ENCODE data around the gene TMEM63A.
"Not testable (repeated sequence)": the region's sequence is repeated elsewhere in the genome, so short reads cannot be mapped to it uniquely, and the experiment has no call there.

Gene TMEM63A

DNA sequence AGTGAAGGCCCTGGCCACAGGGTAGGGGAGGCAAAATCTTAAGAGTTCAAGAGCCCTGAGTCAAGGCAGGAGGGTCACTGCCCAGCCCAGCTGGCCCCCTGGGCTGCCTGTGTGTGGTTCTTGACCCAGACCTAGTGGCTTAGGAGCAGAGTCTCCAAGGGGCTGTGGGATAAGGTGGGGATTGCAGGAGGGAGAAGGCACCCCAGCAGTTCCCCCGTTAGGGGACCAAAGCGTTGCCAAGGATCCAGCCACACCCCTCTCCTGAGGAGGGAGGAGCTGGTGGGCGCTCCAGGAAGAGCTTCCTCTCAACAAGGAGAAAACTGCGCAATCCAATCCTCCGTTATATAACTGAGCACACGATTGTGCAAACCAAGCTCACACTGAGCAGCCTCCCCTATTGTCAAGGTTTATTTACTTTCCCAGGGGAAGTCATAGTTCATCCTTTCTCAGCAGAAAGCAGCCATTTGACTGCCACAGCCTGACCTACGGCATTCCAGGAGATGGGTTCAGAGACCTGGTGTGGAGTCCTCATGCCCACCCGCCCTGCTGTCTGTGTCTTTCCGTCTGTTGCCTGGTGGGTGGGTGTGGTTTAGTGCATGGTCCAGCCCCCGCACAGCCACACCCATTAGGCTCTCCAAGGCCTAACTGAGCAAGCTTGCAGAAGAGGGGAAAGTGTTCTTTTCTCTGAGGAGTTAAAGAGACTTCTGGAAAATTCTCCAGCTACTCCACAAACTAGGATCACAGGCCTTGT is 68.8 kb downstream of the TMEM63A start:
- WGBS, result 76% methylated on average over 9 of the region's 10 CpGs
- Histone ChIP-seq H3K9ac (ENCODE audit: low read depth, low read length) (no peak overlapping the region), H3K36me3 (ENCODE audit: insufficient read depth, low read length) (no peaks in the 10 kb centered on the region), H3K27me3 (ENCODE audit: insufficient read depth, low read length) (peaks cover 6% of the 10 kb centered on the region; the same call in 1 of the 2 replicates), H3K4me1 (ENCODE audit: insufficient read depth, low read length) (peaks cover 37% of the 10 kb centered on the region), H3K9me3 (ENCODE audit: insufficient read depth, low read depth, low read length) (no peaks in the 10 kb centered on the region), H3K4me3 (ENCODE audit: low read length) (no peak overlapping the region), H3K27ac (ENCODE audit: low read depth, low read length) (no peak overlapping the region)

DNA sequence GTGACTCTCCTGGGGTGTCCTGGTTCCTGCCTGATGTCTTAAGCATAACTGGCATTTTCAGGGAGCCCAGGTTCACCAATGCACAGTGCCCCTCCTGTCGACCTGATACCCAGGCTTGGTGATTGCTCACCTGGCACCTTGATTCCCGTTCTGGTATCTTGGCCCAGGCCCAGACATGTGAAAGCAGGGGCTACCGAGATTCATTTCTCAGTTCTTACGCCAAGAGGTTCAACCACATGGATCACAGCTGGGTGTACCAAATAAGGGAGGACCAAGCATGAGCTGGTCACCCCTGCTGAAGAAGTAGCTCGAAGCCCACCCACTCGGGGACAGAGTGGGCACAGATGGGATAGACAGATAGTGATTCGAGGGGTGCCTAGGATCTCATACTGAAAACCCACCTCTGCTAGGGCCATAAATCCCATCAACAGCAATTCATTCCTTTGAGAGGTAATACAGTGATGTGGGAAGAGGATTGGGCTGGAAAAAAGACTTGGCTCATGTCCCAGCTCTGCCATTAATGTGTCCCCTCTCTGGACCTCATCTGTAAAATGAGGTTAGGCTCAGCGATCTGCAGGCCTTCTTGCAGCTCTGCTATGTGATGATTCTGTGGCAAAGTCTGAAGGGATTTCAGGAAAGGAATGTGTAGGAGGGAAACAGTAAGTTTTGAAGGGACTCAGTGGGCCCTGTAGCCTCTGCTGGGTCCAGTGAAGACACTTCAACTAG is 69.5 kb downstream of the TMEM63A start:
- no peak overlapping the region for H3K27ac ChIP-seq (ENCODE audit: low read depth, low read length)
- 96% methylated on average over 8 of the region's 8 CpGs for WGBS
- H3K4me1 ChIP-seq (ENCODE audit: insufficient read depth, low read length), result peaks cover 29% of the 10 kb centered on the region
- H3K4me3 ChIP-seq (ENCODE audit: low read length), result no peak overlapping the region
- no peaks in the 10 kb centered on the region for H3K36me3 ChIP-seq (ENCODE audit: insufficient read depth, low read length)
- no peaks in the 10 kb centered on the region for H3K9me3 ChIP-seq (ENCODE audit: insufficient read depth, low read depth, low read length)
- peaks cover 6% of the 10 kb centered on the region; the same call in 1 of the 2 replicates for H3K27me3 ChIP-seq (ENCODE audit: insufficient read depth, low read length)
- H3K9ac ChIP-seq (ENCODE audit: low read depth, low read length), result no peak overlapping the region

- no peaks in the 10 kb centered on the region for H3K9me3 ChIP-seq (ENCODE audit: insufficient read depth, low read depth, low read length)
- 61% methylated on average over 9 of the region's 10 CpGs for WGBS
- no peaks in the 10 kb centered on the region for H3K36me3 ChIP-seq (ENCODE audit: insufficient read depth, low read length)
- H3K4me3 ChIP-seq (ENCODE audit: low read length), result peak overlapping the region; percentile 80
- peaks cover 6% of the 10 kb centered on the region; the same call in 1 of the 2 replicates for H3K27me3 ChIP-seq (ENCODE audit: insufficient read depth, low read length)
- peak overlapping the region; percentile 39; the same call in 1 of the 2 replicates for H3K9ac ChIP-seq (ENCODE audit: low read depth, low read length)
- peaks cover 21% of the 10 kb centered on the region for H3K4me1 ChIP-seq (ENCODE audit: insufficient read depth, low read length)
- H3K27ac ChIP-seq (ENCODE audit: low read depth, low read length), result no peak overlapping the region
These were observed 70.3 kb downstream of the TMEM63A start for GRCh38 chr1:225811622-225812487.

GRCh38 chr1:225810579-225811538 is 71.3 kb downstream of the TMEM63A start:
- Histone ChIP-seq H3K27ac (ENCODE audit: low read depth, low read length) (peak overlapping the region; percentile 56; the same call in 1 of the 2 replicates), H3K4me3 (ENCODE audit: low read length) (peak overlapping the region; percentile 80), H3K9ac (ENCODE audit: low read depth, low read length) (peak overlapping the region; percentile 79), H3K4me1 (ENCODE audit: insufficient read depth, low read length) (peaks cover 19% of the 10 kb centered on the region)
- not testable (repeated sequence) for H3K36me3 ChIP-seq (ENCODE audit: insufficient read depth, low read length); H3K27me3 ChIP-seq (ENCODE audit: insufficient read depth, low read length); H3K9me3 ChIP-seq (ENCODE audit: insufficient read depth, low read depth, low read length)
- WGBS, result 3% methylated on average over 29 of the region's 29 CpGs

DNA sequence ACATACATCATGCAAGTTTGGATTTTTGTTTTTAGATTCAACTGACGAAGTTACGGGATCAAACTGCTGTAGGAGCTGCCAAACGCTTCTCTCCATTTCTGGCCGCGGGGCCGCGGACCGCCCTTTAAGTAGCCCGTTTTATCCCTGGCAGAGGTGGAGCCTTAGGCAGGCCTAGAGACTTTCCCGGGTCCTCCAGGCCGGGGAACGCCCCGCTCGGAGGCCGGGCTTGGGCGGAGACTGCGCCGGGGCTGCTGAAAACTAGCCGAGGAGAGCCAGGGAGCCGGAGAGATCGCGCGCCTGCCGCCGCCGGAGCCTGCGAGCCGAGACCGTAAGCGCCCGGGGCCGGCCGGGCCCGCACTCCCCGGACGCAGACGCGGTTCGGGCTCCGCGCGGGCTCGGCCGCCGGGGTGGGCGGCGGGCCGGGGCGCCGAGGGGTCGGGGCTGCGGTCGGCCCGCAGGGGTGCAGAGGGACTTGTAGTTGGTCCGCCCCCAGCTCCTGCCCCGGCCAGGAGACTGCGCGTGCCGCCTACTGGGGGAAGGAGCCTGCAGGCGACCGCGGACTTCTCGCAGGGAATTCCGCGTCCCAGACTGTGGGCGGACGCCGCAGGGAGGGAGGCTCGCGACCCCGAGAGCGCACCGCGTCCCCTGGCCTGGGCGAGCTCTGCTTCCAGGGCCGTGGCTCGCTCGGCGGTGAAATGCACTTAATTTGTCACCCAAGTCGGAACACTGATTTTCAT is 72.2 kb downstream of the TMEM63A start, which contains the start of gene EPHX1:
Gene EPHX1, plus strand, starts transcription at position 283 of the 737 bp plus-strand sequence. CDS start 18,606 bp downstream, outside the sequence.
- peak within 1 kb of the TSS; percentile 79 for H3K9ac ChIP-seq (ENCODE audit: low read depth, low read length)
- H3K9me3 ChIP-seq (ENCODE audit: insufficient read depth, low read depth, low read length), result no peaks in the 10 kb centered on the region
- peak within 1 kb of the TSS; percentile 56; the same call in 1 of the 2 replicates for H3K27ac ChIP-seq (ENCODE audit: low read depth, low read length)
- 1% methylated on average over 80 of the region's 80 CpGs for WGBS
- no peaks in the 10 kb centered on the region for H3K36me3 ChIP-seq (ENCODE audit: insufficient read depth, low read length)
- peak within 1 kb of the TSS; percentile 80 for H3K4me3 ChIP-seq (ENCODE audit: low read length)
- H3K27me3 ChIP-seq (ENCODE audit: insufficient read depth, low read length), result peaks cover 6% of the 10 kb centered on the region; the same call in 1 of the 2 replicates
- peaks cover 19% of the 10 kb centered on the region for H3K4me1 ChIP-seq (ENCODE audit: insufficient read depth, low read length)

DNA sequence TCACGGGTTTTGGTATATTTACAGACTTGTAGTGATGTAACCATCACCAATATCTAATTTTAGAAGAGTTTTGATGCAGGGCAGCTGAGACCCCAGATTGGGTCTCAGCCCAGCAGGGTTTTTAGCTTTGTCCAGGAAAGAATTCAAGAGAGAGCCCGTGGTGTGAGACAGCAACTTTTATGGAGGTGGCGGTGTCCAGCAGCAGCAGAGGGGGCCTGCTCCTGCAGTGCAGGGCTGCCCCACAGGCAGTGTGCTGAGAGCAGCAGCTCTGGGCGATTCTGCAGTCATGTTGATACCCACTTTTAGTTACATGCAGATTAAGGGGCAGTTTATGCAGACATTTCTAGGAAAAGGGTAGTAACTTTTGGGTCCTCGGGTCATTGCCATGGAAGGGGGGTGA is 74.0 kb downstream of the TMEM63A start:
- H3K9ac ChIP-seq (ENCODE audit: low read depth, low read length), result no peak overlapping the region
- no peak overlapping the region for H3K4me3 ChIP-seq (ENCODE audit: low read length)
- peaks cover 10% of the 10 kb centered on the region for H3K4me1 ChIP-seq (ENCODE audit: insufficient read depth, low read length)
- no peak overlapping the region for H3K27ac ChIP-seq (ENCODE audit: low read depth, low read length)
- H3K9me3 ChIP-seq (ENCODE audit: insufficient read depth, low read depth, low read length), result no peaks in the 10 kb centered on the region
- H3K27me3 ChIP-seq (ENCODE audit: insufficient read depth, low read length), result peaks cover 6% of the 10 kb centered on the region; the same call in 1 of the 2 replicates
- H3K36me3 ChIP-seq (ENCODE audit: insufficient read depth, low read length), result no peaks in the 10 kb centered on the region
- 83% methylated on average over 5 of the region's 5 CpGs for WGBS

DNA sequence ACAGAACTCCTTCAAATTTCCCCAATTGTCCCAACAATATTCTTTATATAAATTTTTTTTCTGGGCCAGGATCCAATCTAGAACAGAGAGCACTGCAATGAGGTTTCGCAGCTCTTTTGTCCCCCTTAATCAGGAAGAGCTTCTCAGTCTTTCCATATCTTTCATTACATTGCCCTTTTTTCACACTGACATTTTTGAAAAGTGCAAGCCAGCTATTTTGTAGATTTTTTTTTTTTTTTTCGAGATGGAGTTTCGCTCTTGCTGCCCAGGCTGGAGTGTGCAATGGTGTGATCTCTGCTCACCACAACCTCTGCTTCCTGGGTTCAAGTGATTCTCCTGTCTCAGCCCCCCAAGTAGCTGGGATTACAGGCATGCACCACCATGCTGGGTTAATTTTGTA is 75.4 kb downstream of the TMEM63A start:
- not testable (repeated sequence) for H3K27ac ChIP-seq (ENCODE audit: low read depth, low read length); H3K4me3 ChIP-seq (ENCODE audit: low read length); H3K36me3 ChIP-seq (ENCODE audit: insufficient read depth, low read length); H3K9ac ChIP-seq (ENCODE audit: low read depth, low read length); H3K9me3 ChIP-seq (ENCODE audit: insufficient read depth, low read depth, low read length); H3K4me1 ChIP-seq (ENCODE audit: insufficient read depth, low read length); H3K27me3 ChIP-seq (ENCODE audit: insufficient read depth, low read length)
- WGBS, result 93% methylated on average over 2 of the region's 3 CpGs

DNA sequence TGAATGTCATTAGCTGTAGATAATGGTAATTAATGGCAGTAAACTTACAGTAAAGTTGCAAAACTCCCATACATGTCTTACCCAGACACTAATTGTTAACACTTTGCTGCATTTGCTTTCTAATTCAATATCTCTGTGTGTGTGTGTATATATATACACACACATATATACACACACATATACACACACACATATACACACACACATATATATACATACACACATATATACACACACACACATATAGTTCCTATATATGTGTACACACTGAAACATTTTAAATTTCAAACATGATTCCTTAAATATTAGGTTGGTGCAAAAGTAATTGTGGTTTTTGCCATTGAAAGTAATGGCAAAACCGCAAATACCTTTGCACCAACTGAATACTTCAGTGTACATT is 75.9 kb downstream of the TMEM63A start:
- Histone ChIP-seq H3K27ac (ENCODE audit: low read depth, low read length) (no peak overlapping the region), H3K27me3 (ENCODE audit: insufficient read depth, low read length) (peaks cover 4% of the 10 kb centered on the region; the same call in 1 of the 2 replicates), H3K36me3 (ENCODE audit: insufficient read depth, low read length) (no peaks in the 10 kb centered on the region), H3K9ac (ENCODE audit: low read depth, low read length) (no peak overlapping the region), H3K4me3 (ENCODE audit: low read length) (no peak overlapping the region), H3K9me3 (ENCODE audit: insufficient read depth, low read depth, low read length) (no peaks in the 10 kb centered on the region), H3K4me1 (ENCODE audit: insufficient read depth, low read length) (peaks cover 4% of the 10 kb centered on the region; the same call in 1 of the 2 replicates)
- 100% methylated on average over 1 of the region's 1 CpG for WGBS

GRCh38 chr1:225801146-225801545 is 81.0 kb downstream of the TMEM63A start:
- not testable (repeated sequence) for H3K4me3 ChIP-seq (ENCODE audit: low read length); H3K27me3 ChIP-seq (ENCODE audit: insufficient read depth, low read length)
- 95% methylated on average over 6 of the region's 7 CpGs for WGBS

More at GRCh38 chr1:225801146-225801545, 81.0 kb downstream of the TMEM63A start:
- not testable (repeated sequence) for H3K4me1 ChIP-seq (ENCODE audit: insufficient read depth, low read length); H3K27ac ChIP-seq (ENCODE audit: low read depth, low read length); H3K36me3 ChIP-seq (ENCODE audit: insufficient read depth, low read length); H3K9me3 ChIP-seq (ENCODE audit: insufficient read depth, low read depth, low read length); H3K9ac ChIP-seq (ENCODE audit: low read depth, low read length)

Data from HUES64 (cell line).